ENCODE results near the gene OR12D1.

DNA sequence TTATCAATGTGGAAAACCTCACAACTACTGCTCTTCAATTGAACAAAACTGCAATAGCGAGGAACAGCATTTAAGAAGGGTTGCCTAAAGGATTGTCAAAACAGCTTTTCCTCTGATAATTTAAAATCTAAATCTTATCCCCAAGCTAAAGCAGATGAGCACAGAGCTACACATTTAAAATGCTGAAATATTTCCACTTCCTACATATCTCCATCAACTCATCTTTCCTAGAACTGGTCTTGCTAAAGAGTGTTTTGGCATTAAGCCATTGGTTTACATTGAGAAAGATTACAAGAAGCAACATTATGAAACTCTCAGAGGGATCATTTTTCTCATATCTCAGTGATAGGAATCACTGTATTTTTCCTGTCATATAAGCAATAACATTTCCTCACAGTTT is 28.0 kb downstream of the OR12D1 start:
- TF ChIP-seq, protein P1, sequence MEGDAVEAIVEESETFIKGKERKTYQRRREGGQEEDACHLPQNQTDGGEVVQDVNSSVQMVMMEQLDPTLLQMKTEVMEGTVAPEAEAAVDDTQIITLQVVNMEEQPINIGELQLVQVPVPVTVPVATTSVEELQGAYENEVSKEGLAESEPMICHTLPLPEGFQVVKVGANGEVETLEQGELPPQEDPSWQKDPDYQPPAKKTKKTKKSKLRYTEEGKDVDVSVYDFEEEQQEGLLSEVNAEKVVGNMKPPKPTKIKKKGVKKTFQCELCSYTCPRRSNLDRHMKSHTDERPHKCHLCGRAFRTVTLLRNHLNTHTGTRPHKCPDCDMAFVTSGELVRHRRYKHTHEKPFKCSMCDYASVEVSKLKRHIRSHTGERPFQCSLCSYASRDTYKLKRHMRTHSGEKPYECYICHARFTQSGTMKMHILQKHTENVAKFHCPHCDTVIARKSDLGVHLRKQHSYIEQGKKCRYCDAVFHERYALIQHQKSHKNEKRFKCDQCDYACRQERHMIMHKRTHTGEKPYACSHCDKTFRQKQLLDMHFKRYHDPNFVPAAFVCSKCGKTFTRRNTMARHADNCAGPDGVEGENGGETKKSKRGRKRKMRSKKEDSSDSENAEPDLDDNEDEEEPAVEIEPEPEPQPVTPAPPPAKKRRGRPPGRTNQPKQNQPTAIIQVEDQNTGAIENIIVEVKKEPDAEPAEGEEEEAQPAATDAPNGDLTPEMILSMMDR (IDR thresholded peaks at IDR 0.05; ENCODE audit: borderline replicate concordance, extremely low read depth, low read length, poor library complexity, severe bottlenecking) = no peak
- no peak for TF ChIP-seq EZH2 (IDR thresholded peaks at IDR 0.05; ENCODE audit: borderline replicate concordance, low read depth, low read length, severe bottlenecking)

Measured in DND-41 (cell line).